OCI-LY1 (cell line): ENCODE measurements around the gene EPHA1.

ENCODE experiments used
- EZH2 ChIP-seq: fragments of 200-600 bp; sonication (generic), shearing (Covaris generic); IDR thresholded peaks from 2 replicates; pipeline ENCODE4 v1.8.0; 2017; ENCODE audit warnings: borderline replicate concordance, mixed run types, mild to moderate bottlenecking, antibody characterized with exemption, low read length, moderate library complexity, mixed read lengths
- TF ChIP-seq, protein P1 (sequence below): fragments of 200-600 bp; sonication (generic), shearing (Covaris generic); IDR thresholded peaks from 2 replicates; pipeline ENCODE4 v1.5.1; 2017; ENCODE audit warnings: mild to moderate bottlenecking, antibody characterized with exemption, low read length, moderate library complexity, mixed read lengths

DNA sequence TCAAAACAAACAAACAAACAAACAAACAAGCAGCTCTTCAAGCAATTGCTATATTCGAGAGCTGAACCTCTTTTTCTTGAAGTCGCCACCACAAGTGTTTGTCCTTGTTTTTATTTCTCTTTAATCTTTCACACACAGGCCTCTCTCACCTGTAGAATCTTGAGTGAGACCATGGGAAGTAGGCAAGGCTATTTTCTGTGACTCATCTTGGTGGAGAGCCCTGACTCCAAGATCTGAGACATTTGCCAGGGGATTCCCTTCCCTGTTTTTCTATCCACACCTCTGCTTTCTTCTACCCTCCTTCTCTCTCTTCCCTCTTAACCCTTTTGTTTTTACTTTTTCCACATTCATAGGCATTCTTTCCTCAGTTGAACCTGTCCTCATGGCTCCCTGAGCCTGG lies 26.6 kb upstream of the EPHA1 start:
- TF ChIP-seq, protein P1, sequence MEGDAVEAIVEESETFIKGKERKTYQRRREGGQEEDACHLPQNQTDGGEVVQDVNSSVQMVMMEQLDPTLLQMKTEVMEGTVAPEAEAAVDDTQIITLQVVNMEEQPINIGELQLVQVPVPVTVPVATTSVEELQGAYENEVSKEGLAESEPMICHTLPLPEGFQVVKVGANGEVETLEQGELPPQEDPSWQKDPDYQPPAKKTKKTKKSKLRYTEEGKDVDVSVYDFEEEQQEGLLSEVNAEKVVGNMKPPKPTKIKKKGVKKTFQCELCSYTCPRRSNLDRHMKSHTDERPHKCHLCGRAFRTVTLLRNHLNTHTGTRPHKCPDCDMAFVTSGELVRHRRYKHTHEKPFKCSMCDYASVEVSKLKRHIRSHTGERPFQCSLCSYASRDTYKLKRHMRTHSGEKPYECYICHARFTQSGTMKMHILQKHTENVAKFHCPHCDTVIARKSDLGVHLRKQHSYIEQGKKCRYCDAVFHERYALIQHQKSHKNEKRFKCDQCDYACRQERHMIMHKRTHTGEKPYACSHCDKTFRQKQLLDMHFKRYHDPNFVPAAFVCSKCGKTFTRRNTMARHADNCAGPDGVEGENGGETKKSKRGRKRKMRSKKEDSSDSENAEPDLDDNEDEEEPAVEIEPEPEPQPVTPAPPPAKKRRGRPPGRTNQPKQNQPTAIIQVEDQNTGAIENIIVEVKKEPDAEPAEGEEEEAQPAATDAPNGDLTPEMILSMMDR: no peak
- TF ChIP-seq EZH2: no peak
